Panc1 (cell line): ENCODE results near the gene ANAPC16. TPM values are rescaled to one million over a fixed set of nuclear protein-coding genes. Genes with fewer than 3 reads are reported as not detected.

ENCODE experiments used
- ATAC-seq: fragments of 200-7000 bp; cut with Tn5 transposase; 2 replicates; pipeline ENCODE4 v1.9.1; 2020; ENCODE audit warnings: mild to moderate bottlenecking, moderate library complexity
- BruUV-seq: library from RNA; stranded (reverse); fragments of 400-500 nt; replicated peaks from 2 replicates; lab custom pipeline; 2021; lab: Mats Ljungman, UMichigan
- CTCF ChIA-PET: fragments of 300-600 bp; sonication (Branson Sonifier 250); formaldehyde crosslinking; loops from one replicate; lab custom pipeline; 2022; ENCODE audit warnings: antibody characterized with exemption; lab: Charles Lee
- POLR2A ChIA-PET: fragments of 300-600 bp; sonication (Branson Sonifier 250); formaldehyde crosslinking; loops from one replicate; lab custom pipeline; 2022; ENCODE audit warnings: antibody characterized with exemption; lab: Charles Lee
- DNase-seq: peaks from one replicate; pipeline ENCODE4 v3.0.0-alpha.2; 2010; ENCODE audit warnings: low read depth, low spot score
- H3K27ac ChIP-seq: 2 replicates; pipeline ENCODE4 v1.5.1; 2011; ENCODE audit warnings: mild to moderate bottlenecking, low read length, inconsistent platforms
- H3K27me3 ChIP-seq: fragments of 200-500 bp; sonication (Bioruptor generic); 2 replicates; pipeline ENCODE4 v1.6.0; 2014; ENCODE audit warnings: low read length, inconsistent platforms; ENCODE audit not compliant: control insufficient read depth, insufficient read depth
- H3K36me3 ChIP-seq: fragments of 200-500 bp; sonication (Bioruptor generic); 2 replicates; pipeline ENCODE4 v1.5.1; 2014; ENCODE audit warnings: inconsistent platforms, mild to moderate bottlenecking, low read length, moderate library complexity; ENCODE audit not compliant: control insufficient read depth, insufficient read depth
- H3K4me1 ChIP-seq: 2 replicates; pipeline ENCODE4 v1.5.1; 2011; ENCODE audit warnings: inconsistent platforms, mild to moderate bottlenecking, low read length, moderate library complexity; ENCODE audit not compliant: control insufficient read depth, insufficient read depth
- H3K4me3 ChIP-seq, 2 experiments: 2 replicates each; pipeline ENCODE4 v1.5.1; 2011 to 2012; ENCODE audit warnings: low read depth in 2 of 2, low read length in 2 of 2, mild to moderate bottlenecking in 2 of 2, inconsistent platforms in 1 of 2, moderate library complexity in 1 of 2
- H3K9me3 ChIP-seq: fragments of 200-500 bp; sonication (Bioruptor generic); 2 replicates; pipeline ENCODE4 v1.5.1; 2014; ENCODE audit warnings: low read depth, mild to moderate bottlenecking, inconsistent platforms, low read length, moderate library complexity; ENCODE audit not compliant: control insufficient read depth, insufficient read depth
- POLR2AphosphoS5 ChIP-seq: IDR thresholded peaks from 2 replicates; pipeline ENCODE4 v1.6.1; 2012; ENCODE audit warnings: mild to moderate bottlenecking, low read depth, low read length, moderate library complexity
- REST ChIP-seq, 2 experiments: IDR thresholded peaks; 2 replicates each; pipeline ENCODE4 v1.6.1; 2011 to 2012; ENCODE audit warnings: low read depth in 2 of 2, control low read depth in 1 of 2, low read length in 1 of 2, mild to moderate bottlenecking in 1 of 2, moderate library complexity in 1 of 2; ENCODE audit not compliant: insufficient read depth in 1 of 2
- SIN3A ChIP-seq: IDR thresholded peaks from 2 replicates; pipeline ENCODE4 v1.6.1; 2012; ENCODE audit warnings: low read depth, mild to moderate bottlenecking, low read length, moderate library complexity, borderline replicate concordance; ENCODE audit not compliant: insufficient read depth
- TCF7L2 ChIP-seq: IDR thresholded peaks from 2 replicates; pipeline ENCODE4 v1.6.1; 2011; ENCODE audit warnings: mild to moderate bottlenecking, low read depth, low read length, inconsistent platforms
- in situ Hi-C: cut with HindIII; loops from 2 replicates; pipeline ENCODE4 v1.10.0; 2016; ENCODE audit warnings: low sequenced_read_pairs, low pct_unique_long_range_greater_than_20kb
- intact Hi-C: fragments of 100-400 bp; cut with micrococcal nuclease; formaldehyde crosslinking; loops from one replicate; pipeline ENCODE4 v1.10.0; 2022; ENCODE audit not compliant: unreplicated experiment
- total RNA-seq: library from RNA; stranded (reverse); gene quantifications from one replicate; pipeline ENCODE4 v1.2.1, GENCODE V29; 2021; ENCODE audit not compliant: unreplicated experiment
- TF ChIP-seq, protein P1 (sequence below): fragments of 450-650 bp; IDR thresholded peaks from 2 replicates; pipeline ENCODE4 v1.5.1; 2017; ENCODE audit warnings: mild to moderate bottlenecking

Gene ANAPC16
- total RNA-seq, 1 experiment from 2014 or later: 110 TPM

DNA sequence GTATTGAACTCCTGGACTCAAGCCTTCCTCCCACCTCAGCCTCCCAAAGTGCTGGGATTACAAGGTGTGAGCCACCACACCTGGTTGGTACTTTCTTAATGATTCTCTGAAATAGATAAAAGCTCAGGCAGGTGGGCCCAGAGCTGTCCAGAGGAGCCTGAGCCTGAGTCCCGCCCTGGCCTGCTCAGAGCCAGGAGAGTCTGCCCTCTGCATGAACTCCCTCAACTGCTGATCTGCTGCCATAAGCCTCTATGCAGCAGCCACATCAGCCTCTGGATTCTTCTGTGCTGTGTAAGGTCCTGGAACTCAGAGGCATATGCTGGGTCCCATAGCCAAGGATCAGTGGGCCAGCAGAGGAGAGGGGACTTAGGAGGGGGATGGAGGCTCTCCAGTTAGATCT is 34.9 kb downstream of the ANAPC16 start:
- no peak overlapping the region for H3K4me3 ChIP-seq

GRCh38 chr10:72251635-72252034 is 35.8 kb downstream of the ANAPC16 start:
- H3K27me3 ChIP-seq: no peaks in the 10 kb centered on the region
- BruUV-seq: no TSS peak
- TF ChIP-seq POLR2AphosphoS5 (no peak), REST (IDR thresholded peaks at IDR 0.05; ENCODE audit: insufficient read depth in 1 of 2, low read depth in 2 of 2, low read length in 1 of 2) (no peak), TCF7L2 (no peak)
- ChIA-PET CTCF (no interaction called here), POLR2A (interaction anchor here (0.5 kb wide), 1 partner anchor 244 kb away, joined by 3 read pairs; no protein-coding TSS in a partner anchor)
- H3K4me1 ChIP-seq: peaks cover 40% of the 10 kb centered on the region
- in situ Hi-C loops (no loop called here), intact Hi-C loops (no loop called here)
- DNase-seq (no peak), ATAC-seq (no peak)
- H3K4me3 ChIP-seq: no peak overlapping the region
- H3K36me3 ChIP-seq: no peaks in the 10 kb centered on the region
- H3K27ac ChIP-seq: peak overlapping the region; percentile 1; the same call in 1 of the 2 replicates
- H3K9me3 ChIP-seq: no peaks in the 10 kb centered on the region

More for the DNA sequence above, 34.9 kb downstream of the ANAPC16 start:
- BruUV-seq: no TSS peak
- no peak for TF ChIP-seq REST (IDR thresholded peaks at IDR 0.05; ENCODE audit: insufficient read depth in 1 of 2, low read depth in 2 of 2, low read length in 1 of 2)
- TF ChIP-seq, protein P1, sequence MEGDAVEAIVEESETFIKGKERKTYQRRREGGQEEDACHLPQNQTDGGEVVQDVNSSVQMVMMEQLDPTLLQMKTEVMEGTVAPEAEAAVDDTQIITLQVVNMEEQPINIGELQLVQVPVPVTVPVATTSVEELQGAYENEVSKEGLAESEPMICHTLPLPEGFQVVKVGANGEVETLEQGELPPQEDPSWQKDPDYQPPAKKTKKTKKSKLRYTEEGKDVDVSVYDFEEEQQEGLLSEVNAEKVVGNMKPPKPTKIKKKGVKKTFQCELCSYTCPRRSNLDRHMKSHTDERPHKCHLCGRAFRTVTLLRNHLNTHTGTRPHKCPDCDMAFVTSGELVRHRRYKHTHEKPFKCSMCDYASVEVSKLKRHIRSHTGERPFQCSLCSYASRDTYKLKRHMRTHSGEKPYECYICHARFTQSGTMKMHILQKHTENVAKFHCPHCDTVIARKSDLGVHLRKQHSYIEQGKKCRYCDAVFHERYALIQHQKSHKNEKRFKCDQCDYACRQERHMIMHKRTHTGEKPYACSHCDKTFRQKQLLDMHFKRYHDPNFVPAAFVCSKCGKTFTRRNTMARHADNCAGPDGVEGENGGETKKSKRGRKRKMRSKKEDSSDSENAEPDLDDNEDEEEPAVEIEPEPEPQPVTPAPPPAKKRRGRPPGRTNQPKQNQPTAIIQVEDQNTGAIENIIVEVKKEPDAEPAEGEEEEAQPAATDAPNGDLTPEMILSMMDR: no peak
- TF ChIP-seq SIN3A: no peak
- TF ChIP-seq TCF7L2: no peak
- no peak for TF ChIP-seq POLR2AphosphoS5
- intact Hi-C loops: no loop called here
- peak overlapping the region; percentile 45; the same call in 1 of the 2 replicates for H3K27ac ChIP-seq
- no peaks in the 10 kb centered on the region for H3K9me3 ChIP-seq
- no peaks in the 10 kb centered on the region for H3K36me3 ChIP-seq
- ChIA-PET CTCF (no interaction called here), POLR2A (interaction anchor here (0.7 kb wide), 1 partner anchor 9 kb away, joined by 4 read pairs; no protein-coding TSS in a partner anchor)
- in situ Hi-C loops: no loop called here
- no peaks in the 10 kb centered on the region for H3K27me3 ChIP-seq
- H3K4me1 ChIP-seq: peaks cover 41% of the 10 kb centered on the region
- peak; percentile 50 for ATAC-seq
- no peak for DNase-seq
